ENCODE data around the gene TANC1.

DNA sequence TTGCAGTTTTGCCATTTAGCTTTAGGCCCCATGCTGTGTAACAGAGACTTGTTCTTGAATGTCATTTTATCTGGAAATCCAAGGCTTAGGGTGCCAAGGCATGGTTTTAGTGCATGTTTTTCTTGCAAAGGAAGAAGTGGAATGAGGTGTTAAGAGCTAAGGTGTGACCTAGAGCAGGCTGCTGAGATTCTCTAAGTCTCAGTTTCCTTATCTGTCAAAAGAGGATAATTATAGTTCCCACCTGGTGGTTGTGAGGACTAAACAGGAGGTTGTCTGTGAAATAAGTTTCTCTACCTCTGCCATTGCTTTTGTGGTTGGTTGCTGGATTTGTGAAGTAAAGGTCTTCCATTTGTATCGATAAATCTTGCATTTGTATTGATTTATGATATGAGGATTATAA is 82.0 kb downstream of the TANC1 start:
- TF ChIP-seq CTCF (IDR thresholded peaks at IDR 0.05; ENCODE audit: insufficient read depth, low read depth, low read length) (no peak), EZH2 (IDR thresholded peaks at IDR 0.05; ENCODE audit: insufficient read depth, low read length) (no peak)

Measured in astrocyte (in vitro differentiated cells and primary cell).